Glutamatergic neuron (in vitro differentiated cells): ENCODE measurements around the gene CASKIN1. TPM values are rescaled to one million over a fixed set of nuclear protein-coding genes. Genes with fewer than 3 reads are reported as not detected.

Experiments used
- DNase-seq: peaks from one replicate; pipeline ENCODE4 v3.0.0; 2022
- H3K27ac Mint-ChIP-seq: one replicate; pipeline ENCODE4 v1.8.0; 2020; ENCODE audit warnings: mild to moderate bottlenecking, mixed read lengths, inconsistent platforms; ENCODE audit not compliant: unreplicated experiment
- H3K27me3 Mint-ChIP-seq: one replicate; pipeline ENCODE4 v1.8.0; 2020; ENCODE audit warnings: mild to moderate bottlenecking, moderate library complexity, mixed read lengths, inconsistent platforms; ENCODE audit not compliant: unreplicated experiment
- H3K36me3 Mint-ChIP-seq: one replicate; pipeline ENCODE4 v1.8.0; 2020; ENCODE audit warnings: mild to moderate bottlenecking, mixed read lengths, inconsistent platforms; ENCODE audit not compliant: unreplicated experiment
- H3K4me1 Mint-ChIP-seq: one replicate; pipeline ENCODE4 v1.8.0; 2020; ENCODE audit warnings: mild to moderate bottlenecking, low read depth, mixed read lengths, inconsistent platforms; ENCODE audit not compliant: unreplicated experiment
- H3K4me3 Mint-ChIP-seq: one replicate; pipeline ENCODE4 v1.8.0; 2020; ENCODE audit warnings: mild to moderate bottlenecking, mixed read lengths, inconsistent platforms; ENCODE audit not compliant: unreplicated experiment
- H3K9me3 Mint-ChIP-seq: one replicate; pipeline ENCODE4 v1.8.0; 2020; ENCODE audit warnings: mild to moderate bottlenecking, moderate library complexity, mixed read lengths, inconsistent platforms; ENCODE audit not compliant: unreplicated experiment
- total RNA-seq: library from RNA; stranded (reverse); fragmentation: NEBNext Ultra II Directional; extraction: Animal tissue kit (Norgen Biotek cat#: 25700); gene quantifications from one replicate; pipeline ENCODE4 v1.2.1, GENCODE V29; 2021; ENCODE audit not compliant: unreplicated experiment
- TF ChIP-seq, protein P1 (sequence below): fragments of 200-600 bp; sonication (generic); IDR thresholded peaks from one replicate; pipeline ENCODE4 v1.5.0; 2021; ENCODE audit not compliant: partially characterized antibody, unreplicated experiment

CASKIN1 gene
- total RNA-seq, 1 donor from 2014 or later, result 31.6 TPM

DNA sequence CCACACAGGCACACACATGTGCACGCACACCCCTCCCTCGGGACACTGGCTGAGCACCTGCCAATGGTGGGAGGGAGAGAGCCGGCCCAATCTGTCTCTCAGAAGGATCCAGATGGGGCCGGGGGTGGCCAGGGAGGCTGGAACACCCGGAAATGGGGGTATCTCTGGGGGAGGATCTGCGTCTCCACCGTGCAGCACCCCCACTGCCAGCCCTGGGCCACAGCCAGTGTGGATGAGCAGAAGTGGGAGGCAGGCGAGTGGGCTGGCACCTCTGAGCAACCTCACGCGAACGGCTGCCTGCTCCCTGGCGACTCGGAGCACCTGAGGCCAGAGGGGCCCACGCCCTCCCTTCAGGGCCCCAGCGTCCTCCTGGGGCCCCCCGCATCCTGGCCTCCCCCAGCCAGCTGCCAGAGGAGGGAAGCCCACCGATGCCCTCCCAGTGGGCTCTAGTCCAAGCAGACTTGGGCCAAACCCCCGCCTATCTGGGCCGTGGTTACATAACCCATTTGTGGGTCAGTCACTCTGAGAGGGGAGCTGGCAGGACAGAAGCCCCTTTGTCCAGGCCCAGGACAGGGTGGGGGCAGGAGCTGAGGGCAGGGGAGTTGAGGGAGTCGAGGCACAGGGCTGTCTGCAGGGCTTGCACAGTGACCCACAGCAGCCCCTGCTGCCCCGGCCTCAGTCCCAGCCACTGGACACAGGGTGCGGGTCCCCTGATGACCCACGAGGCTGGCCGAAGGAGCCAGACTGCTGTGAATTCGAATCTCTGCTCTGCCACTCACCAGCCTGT, 5.6 kb downstream of the CASKIN1 start:
- no peak overlapping the region for H3K27ac Mint-ChIP-seq
- H3K4me1 Mint-ChIP-seq, result no peaks in the 10 kb centered on the region
- no peak overlapping the region for H3K4me3 Mint-ChIP-seq
- DNase-seq, result no peak
- H3K36me3 Mint-ChIP-seq, result no peaks in the 10 kb centered on the region
- TF ChIP-seq, protein P1, sequence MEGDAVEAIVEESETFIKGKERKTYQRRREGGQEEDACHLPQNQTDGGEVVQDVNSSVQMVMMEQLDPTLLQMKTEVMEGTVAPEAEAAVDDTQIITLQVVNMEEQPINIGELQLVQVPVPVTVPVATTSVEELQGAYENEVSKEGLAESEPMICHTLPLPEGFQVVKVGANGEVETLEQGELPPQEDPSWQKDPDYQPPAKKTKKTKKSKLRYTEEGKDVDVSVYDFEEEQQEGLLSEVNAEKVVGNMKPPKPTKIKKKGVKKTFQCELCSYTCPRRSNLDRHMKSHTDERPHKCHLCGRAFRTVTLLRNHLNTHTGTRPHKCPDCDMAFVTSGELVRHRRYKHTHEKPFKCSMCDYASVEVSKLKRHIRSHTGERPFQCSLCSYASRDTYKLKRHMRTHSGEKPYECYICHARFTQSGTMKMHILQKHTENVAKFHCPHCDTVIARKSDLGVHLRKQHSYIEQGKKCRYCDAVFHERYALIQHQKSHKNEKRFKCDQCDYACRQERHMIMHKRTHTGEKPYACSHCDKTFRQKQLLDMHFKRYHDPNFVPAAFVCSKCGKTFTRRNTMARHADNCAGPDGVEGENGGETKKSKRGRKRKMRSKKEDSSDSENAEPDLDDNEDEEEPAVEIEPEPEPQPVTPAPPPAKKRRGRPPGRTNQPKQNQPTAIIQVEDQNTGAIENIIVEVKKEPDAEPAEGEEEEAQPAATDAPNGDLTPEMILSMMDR, result no peak
- H3K27me3 Mint-ChIP-seq, result peaks cover 10% of the 10 kb centered on the region
- H3K9me3 Mint-ChIP-seq, result peaks cover 3% of the 10 kb centered on the region

DNA sequence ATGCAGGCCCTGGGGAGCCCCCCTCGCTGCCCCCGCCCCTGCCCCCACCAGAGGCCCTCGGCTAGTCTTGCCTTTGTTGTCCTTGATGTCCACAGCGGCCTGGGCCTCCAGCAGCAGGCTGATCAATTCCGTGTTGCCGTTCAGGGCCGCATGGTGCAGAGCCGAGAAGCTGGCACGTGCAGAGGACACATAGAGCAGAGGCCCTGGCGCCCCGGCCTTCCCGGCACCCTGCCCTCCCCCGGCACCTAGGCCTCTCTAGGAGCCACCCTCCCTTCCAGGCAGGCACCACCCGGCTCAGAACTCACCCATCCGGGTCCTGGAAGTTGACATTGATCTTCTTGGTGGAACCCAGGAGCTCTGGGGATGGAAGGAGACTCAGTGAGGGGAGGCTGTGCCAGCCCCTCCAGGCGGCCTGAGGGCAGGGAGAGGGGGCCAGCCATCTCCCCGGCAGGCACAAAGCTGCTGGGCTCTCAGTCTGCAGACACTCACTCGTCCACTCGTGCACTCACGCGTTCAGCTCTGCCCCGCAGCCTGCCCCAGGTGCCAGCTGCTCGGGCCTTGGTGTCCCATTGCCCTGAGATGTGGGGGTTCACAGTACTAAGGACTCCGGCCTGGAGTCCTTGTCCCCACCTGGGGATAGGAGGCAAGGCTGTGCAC, 6.3 kb downstream of the CASKIN1 start:
- DNase-seq, result no peak
- H3K9me3 Mint-ChIP-seq, result peaks cover 5% of the 10 kb centered on the region
- H3K4me3 Mint-ChIP-seq, result no peak overlapping the region
- TF ChIP-seq, protein P1, result no peak
- no peaks in the 10 kb centered on the region for H3K36me3 Mint-ChIP-seq
- no peak overlapping the region for H3K27ac Mint-ChIP-seq
- peaks cover 10% of the 10 kb centered on the region for H3K27me3 Mint-ChIP-seq
- H3K4me1 Mint-ChIP-seq, result no peaks in the 10 kb centered on the region

DNA sequence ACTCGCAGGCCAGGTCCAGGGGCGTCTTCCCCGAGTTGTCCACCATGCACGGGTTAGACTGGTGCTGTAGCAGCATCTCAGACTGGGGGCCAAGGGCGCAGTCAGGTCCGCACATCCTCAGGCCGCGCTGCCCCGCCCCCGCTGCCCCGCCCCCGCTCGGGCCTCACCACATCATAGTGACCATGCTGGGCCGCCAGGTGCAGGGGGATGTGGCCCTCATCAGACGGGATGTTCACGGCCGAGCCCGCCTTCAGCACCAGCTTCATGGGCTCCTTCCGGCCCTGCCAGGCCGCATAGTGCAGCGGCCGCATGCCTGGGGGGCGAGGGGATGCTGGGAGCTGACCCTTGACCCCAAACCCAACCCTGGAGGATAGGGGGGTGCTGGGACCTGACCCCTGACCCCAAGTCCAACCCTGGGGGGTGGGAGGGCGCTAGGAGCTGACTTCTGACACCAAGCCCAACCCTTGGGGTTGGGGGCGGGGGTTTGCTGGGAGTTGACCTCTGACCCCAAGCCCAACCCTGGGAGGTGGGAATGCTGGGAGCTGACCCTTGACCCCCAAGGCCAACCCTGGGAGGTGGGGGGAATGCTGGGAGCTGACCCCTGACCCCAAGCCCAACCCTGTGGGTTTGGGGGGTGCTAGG, 7.0 kb downstream of the CASKIN1 start:
- TF ChIP-seq, protein P1, result no peak
- Mint-ChIP-seq H3K4me3 (no peak overlapping the region), H3K27ac (no peak overlapping the region)

DNA sequence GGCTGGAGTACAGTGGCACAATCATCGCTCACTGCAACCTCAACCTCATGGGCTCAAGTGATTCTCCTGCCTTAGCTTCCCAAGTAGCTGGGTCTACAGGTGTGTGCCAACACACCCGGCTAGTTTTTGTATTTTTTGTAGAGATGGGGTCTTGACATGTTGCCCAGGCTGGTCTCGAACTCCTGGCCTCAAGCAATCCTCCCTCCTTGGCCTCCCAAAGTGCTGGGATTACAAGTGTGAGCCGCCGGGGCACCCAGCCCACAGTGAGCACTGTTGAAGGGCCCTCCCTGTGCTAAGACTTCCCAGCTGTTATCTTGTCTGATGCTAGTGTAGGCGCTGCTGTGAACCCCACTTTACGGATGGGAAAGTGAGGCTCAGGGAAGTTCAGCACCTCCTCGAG, 8.0 kb downstream of the CASKIN1 start:
- no peak overlapping the region for H3K4me3 Mint-ChIP-seq
- H3K36me3 Mint-ChIP-seq, result no peaks in the 10 kb centered on the region
- peaks cover 5% of the 10 kb centered on the region for H3K27me3 Mint-ChIP-seq
- no peak overlapping the region for H3K27ac Mint-ChIP-seq
- peaks cover 5% of the 10 kb centered on the region for H3K9me3 Mint-ChIP-seq
- DNase-seq, result no peak
- TF ChIP-seq, protein P1, result no peak
- no peaks in the 10 kb centered on the region for H3K4me1 Mint-ChIP-seq

More for the DNA sequence above, 7.0 kb downstream of the CASKIN1 start:
- H3K4me1 Mint-ChIP-seq, result no peaks in the 10 kb centered on the region
- DNase-seq, result no peak
- H3K9me3 Mint-ChIP-seq, result peaks cover 5% of the 10 kb centered on the region
- H3K36me3 Mint-ChIP-seq, result no peaks in the 10 kb centered on the region
- peaks cover 5% of the 10 kb centered on the region for H3K27me3 Mint-ChIP-seq
